GM18519 (cell line): ENCODE results near the gene USE1.

Experiments used
- ATAC-seq: cut with Tn5 transposase; IDR thresholded peaks from one replicate; pipeline ENCODE4 v1.9.1; 2021; ENCODE audit warnings: mild to moderate bottlenecking, moderate library complexity; ENCODE audit not compliant: unreplicated experiment, low FRiP score

The USE1 gene

GRCh38 chr19:17254636-17255035, 39.5 kb downstream of the USE1 start:
- no peak for ATAC-seq

GRCh38 chr19:17255150-17255621, 40.0 kb downstream of the USE1 start:
- no peak for ATAC-seq

- ATAC-seq = no peak
These were observed 41.0 kb downstream of the USE1 start for GRCh38 chr19:17256130-17256529.

- no peak for ATAC-seq
These were observed 44.1 kb downstream of the USE1 start for GRCh38 chr19:17259118-17259780.

GRCh38 chr19:17259934-17260333, 44.8 kb downstream of the USE1 start:
- ATAC-seq = no peak

- ATAC-seq = no peak
These were observed 45.7 kb downstream of the USE1 start for GRCh38 chr19:17260842-17261325.

- ATAC-seq = no peak
These were observed 47.4 kb downstream of the USE1 start for GRCh38 chr19:17262557-17262956.

- no peak for ATAC-seq
These were observed 48.8 kb downstream of the USE1 start for GRCh38 chr19:17263712-17264640.

GRCh38 chr19:17264641-17264979, 49.5 kb downstream of the USE1 start, which contains the start of gene USHBP1:
Gene USHBP1 (minus strand): TSS chr19:17264745. CDS start chr19:17264299, 446 bp downstream.
- ATAC-seq = no peak

- ATAC-seq = no peak
These were observed 50.9 kb downstream of the USE1 start for GRCh38 chr19:17266026-17266425.

- no peak for ATAC-seq
These were observed 51.4 kb downstream of the USE1 start for GRCh38 chr19:17266589-17266974.

- peak; percentile 81 for ATAC-seq
These were observed 52.0 kb downstream of the USE1 start, which contains the start of gene BABAM1 for GRCh38 chr19:17266975-17267788. Gene BABAM1 (plus strand): TSS chr19:17267443. CDS start chr19:17268807, 1,364 bp downstream.

- no peak for ATAC-seq
These were observed 53.6 kb downstream of the USE1 start for GRCh38 chr19:17268754-17269153.
